Measurements from ENCODE around the gene ARHGEF7.

Gene ARHGEF7

DNA sequence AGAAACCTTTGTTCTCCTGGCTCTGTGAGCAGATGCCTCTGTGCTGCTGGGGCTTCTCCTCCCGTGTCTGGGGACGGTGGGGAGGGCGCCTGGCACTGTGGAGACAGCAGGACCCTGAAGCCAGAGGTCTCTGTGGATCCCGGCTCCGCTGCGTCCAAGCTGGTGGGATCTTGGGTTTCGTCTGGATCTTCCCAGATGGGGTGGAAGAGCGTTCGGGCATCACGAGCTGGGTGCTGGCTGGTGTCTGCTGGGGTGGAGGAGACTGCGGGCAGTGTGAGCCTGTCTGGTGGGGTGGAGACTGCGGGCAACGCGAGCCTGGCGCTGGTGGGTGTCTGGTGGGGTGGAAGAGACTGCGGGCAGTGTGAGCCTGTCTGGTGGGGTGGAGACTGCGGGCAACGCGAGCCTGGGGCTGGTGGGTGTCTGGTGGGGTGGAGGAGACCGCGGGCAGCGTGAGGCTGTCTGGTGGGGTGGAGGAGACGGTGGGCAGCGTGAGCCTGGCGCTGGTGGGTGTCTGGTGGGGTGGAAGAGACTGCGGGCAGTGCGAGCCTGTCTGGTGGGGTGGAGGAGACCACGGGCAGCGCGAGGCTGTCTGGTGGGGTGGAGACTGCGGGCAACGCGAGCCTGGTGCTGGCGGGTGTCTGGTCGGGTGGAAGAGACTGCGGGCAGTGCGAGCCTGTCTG is 211.0 kb downstream of the ARHGEF7 start:
- DNase-seq (ENCODE audit: low read depth) = no peak

DNA sequence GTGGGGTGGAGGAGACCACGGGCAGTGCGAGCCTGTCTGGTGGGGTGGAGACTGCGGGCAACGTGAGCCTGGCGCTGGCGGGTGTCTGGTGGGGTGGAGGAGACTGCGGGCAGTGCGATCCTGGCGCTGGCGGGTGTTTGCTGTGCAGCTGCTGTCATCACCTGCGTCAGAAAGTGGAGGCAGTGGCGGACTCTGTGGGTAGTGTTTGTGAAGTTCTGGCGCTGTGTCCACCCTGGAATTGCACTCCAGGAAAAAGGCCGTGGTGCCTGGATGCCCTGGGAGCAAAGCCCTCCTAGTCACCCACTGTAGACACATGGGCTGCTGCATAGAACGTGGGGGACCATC is 211.5 kb downstream of the ARHGEF7 start:
- DNase-seq (ENCODE audit: low read depth) = no peak

DNA sequence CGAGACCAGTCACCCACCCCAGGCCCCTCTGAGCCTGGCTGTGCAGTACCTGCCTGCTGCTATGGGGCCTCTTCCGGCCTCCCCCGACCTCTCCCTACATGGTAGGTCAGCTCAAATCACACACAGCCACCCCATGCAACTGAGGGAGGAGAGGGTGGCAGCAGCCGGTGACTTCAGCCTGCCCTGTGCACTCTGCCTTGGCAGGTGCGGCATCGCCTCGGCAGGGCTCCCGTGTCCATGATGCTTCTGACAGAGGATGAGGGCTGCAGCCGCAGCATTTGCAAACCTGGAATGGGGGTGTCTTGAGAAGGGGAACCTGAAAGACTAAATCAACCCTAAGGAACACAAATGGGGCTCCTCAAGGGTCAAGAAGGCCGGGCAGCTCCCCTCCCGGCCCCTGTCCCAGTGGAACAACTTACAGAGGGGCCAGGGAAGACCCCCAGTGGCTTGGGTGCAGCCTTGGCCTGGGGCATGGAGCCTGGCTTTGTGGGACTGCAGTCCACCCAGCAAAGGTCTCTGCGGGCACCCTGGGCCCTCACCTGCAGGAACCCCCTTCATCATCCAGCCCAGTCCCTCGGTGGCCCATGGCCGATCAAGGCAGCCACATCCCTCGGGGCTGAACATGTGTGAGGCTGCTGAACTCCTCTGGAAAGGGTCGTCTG is 212.0 kb downstream of the ARHGEF7 start:
- DNase-seq (ENCODE audit: low read depth) = no peak

DNA sequence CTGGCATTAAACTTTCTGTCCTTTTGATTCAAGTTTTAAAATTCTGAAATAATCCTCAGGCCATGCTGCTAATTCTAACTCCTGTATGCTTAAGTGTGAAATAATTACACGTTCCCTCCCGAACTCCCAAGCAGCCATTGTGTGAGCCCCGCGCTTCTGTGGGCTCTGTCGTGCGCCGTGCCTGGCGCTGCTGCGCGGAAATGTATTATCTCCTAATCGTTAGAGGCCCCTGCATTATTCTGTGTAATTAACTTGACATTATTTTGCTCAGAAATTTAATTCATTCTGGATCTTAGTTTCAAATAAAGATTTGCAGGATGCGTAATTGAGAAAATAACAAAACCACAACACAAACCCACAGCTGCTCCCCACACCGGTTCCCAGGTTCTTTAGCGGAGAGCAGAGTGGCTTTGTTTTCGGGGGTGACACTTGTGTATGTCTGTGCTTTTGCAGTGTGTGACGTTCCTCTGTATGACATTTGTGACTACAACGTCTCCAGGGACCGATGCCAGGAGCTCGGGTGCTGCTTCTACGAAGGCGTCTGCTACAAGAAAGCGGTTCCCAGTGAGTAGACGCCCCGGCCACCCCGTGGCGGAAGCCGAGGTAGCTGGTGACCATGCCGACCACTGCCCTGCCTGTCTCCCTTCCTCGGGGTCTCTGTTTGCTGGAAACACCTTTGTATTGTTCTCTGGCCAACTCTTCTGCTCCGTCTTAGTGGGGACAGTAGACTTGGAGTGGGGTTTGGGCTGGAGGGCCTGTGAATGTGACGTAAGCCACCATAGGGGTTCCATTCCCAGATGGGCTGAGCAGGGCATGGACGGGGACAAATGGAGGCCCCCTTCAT is 212.8 kb downstream of the ARHGEF7 start:
- DNase-seq (ENCODE audit: low read depth) = no peak

DNA sequence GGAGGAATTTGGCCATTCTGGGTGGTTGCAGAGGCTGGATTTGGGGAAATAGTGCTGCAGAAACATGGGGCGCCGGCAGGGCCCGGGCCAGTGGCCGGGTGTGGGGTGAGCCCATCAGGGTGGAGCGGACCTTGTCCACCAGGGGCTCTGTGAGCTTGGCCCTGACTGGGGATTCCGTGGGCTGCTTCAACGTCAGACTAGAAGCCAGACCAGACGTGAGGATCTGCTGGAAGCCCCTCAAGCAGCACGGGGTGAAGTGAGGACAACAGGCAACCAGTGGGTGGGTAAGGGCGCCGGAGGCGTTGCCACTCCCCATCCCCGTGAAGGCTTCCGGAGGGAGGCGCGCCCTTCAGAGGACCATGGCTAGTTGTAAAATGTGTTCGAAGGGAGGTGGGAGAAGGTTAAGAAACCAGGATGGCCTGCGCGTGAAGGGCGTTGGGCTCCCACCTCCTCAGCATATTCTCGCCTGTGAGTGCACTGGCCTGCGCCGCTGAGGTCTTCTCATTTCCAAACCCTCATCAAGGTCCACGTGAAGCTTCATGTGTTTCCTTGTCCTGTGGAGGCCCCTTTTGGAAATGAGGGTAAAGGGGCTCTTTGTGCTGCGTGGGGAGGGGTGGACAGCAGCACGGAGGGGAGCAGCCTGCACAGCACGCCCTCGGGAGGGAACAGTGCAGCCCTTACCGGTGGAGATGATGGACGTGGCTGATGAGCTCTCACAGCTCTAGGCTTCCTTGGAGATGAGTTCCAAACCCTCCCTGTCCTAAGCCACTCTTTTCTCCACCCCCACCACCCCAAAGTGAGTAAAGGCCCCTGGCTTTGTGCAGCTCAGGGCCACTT is 213.7 kb downstream of the ARHGEF7 start:
- no peak for DNase-seq (ENCODE audit: low read depth)

DNA sequence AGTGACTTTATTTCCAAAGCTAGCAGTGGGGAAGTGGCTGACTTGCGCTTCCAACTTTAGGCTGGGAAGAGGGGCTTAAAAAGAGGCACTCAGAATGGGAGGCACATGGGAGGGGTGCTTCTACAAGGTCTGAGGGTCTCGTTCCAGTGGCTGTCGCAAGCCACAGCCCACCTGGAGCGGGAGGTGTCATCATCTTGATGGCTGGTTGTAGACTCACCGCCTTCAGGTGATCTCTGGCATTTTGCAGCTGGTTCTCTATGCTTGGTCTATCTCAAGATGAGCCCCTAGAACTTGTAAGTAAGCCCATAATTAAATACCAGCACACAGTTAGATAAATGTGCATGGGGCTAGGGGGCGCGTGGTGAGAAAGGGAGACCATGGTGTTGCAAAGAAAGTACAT is 214.5 kb downstream of the ARHGEF7 start:
- no peak for DNase-seq (ENCODE audit: low read depth)

DNA sequence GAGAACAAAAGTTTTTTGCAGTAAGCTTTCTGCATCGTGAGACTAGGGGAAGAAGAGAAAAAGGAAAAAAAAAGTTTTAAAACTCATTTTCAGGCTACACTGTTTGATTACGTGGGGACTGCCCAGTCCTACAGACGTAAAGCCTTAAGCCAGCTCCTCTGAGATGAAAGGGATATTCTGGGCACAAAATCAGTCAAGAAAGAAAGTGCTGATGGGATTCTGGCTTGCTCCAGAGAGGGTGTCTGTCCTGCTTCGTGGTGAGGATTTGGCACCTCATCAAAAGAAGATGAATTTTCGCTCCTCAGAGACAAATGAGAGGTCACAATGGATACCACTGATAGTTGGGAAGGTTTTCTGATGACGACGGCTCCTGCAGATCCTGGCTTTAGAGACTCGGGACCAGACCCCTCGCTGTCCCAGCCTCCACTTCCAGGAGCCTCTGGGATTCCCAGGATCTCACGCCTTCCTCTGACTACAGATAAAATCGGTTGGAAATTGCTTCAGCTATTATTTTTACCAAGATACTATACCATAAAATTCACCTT is 215.0 kb downstream of the ARHGEF7 start:
- DNase-seq (ENCODE audit: low read depth) = no peak

DNA sequence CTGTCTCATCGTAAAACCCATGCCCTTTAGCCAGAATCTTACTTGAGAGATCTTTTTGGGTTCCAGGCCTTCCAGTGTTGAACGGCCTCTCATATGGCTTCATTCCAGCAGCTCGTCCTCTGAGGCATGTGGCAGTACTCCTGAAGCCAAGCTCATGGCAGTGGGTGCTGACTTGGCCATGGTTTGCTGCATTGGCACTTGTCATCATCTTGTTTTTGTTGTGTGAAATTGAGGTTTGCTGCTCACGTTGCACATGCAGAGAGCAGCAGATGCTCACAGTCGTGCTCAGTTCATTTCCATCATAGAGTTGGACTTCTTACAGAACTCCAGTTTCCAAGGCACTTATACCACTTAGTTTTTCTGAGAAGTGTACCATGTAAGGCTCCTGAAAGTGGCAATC is 220.2 kb downstream of the ARHGEF7 start:
- DNase-seq (ENCODE audit: low read depth) = no peak

DNA sequence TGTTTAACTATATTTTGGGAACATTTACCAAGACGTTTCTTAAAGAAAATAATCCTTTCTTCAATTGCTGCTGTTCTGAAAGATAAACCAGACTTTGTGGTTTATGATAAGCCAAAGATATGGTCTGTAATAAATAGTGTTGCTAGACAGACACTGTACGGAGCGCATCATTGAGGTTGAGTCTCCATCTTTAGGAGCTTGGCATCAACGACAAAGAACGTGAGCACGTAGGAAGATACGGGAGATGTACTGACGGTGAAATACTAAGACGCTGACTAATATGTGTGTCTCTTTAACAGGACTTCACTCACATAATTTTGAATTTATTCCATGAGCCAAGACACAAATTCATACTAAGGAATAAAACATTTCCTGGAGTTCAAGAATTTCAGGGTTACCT is 221.6 kb downstream of the ARHGEF7 start:
- DNase-seq (ENCODE audit: low read depth) = no peak

DNA sequence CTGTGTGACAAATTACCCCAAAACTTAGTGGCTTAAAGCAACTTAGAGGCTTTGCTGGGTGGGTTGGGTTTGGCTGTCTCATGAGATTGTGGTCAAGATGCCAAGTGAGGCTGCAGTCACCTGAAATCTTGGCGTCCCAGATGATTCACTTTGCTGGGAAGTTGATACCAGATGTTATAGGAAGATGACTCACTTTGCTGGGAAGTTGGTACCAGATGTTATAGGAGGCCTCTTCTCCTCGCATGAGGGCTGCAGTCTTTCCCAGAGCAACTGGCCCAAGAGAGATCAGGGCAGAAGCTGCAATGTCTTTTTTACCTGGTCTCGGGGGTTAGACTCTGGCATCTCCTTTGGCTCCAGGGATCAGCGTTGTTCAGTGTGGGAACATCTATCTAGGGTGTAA is 222.1 kb downstream of the ARHGEF7 start:
- DNase-seq (ENCODE audit: low read depth) = no peak

DNA sequence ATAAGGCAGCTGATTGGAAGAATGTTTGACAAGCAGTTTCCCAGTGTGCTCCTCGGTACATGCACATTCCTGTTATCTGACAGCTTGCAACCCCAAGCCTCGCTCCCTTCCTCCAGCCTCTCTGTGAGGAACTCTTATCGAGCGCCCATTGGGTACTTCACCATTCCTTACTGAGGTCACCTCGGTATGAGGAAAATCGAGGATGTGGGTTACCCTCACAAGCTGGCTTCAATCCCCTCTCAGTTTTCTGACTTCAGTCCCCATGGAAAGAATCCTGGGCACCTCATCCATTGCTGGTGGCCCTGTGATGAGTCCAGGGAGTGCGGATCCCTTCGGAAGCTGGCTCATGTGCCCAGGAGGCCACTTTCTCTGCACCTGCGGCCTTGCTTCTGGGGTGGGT is 222.6 kb downstream of the ARHGEF7 start:
- no peak for DNase-seq (ENCODE audit: low read depth)

DNA sequence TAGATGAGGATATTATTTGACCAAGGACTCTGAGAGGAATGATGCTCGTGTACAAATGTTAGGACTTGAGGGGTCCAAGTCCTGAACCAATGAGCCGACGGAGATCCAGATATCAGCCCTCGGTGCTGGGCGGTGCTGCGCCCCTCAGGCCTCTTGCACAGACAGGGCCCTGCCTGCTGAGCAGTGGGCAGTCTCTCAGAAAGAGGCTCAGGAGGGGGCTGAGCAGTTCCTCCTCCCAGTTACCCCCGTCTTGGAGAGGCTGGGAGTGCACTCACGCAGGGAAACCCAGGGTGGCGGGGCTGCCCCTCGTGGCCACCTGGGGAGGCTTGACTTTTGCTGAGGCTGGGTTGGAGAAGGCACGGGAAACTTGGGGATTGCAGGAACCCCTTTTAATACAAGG is 223.7 kb downstream of the ARHGEF7 start:
- DNase-seq (ENCODE audit: low read depth) = no peak

DNA sequence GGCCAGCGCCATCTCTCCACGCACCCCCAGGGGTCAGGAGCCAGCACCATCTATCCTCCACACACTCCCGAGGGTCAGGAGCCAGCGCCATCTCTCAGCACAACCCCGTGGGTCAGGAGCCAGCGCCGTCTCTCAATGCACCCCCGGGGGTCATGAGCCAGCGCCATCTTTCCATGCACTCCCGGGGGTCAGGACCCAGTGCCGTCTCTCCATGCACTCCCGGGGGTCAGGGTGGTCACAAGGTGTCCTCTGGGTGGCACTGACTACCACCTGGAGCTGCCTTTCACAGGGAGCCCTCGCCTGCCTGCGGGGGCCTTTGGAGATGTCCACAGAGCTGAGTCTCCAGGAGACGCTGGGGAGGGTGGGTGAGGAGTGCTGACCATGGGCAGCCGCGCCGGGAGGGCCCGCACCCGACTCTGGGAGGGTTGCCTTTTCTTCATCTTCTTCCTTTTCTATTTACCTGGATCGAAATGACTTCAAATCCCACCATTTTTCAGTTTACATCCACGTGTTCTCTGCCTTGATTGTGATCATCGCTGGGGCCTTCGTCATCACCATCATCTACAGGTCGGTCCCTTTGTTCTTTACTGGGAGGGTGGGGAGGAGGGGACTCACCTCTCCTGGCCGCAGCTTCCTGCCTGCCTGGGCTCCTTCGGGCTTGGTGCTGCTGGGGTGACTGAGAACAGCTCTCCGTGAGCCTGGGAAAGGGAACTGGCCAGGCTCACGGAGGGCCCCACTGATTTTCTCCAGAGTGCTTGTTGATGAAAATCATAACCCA is 224.4 kb downstream of the ARHGEF7 start:
- DNase-seq (ENCODE audit: low read depth) = no peak

DNA sequence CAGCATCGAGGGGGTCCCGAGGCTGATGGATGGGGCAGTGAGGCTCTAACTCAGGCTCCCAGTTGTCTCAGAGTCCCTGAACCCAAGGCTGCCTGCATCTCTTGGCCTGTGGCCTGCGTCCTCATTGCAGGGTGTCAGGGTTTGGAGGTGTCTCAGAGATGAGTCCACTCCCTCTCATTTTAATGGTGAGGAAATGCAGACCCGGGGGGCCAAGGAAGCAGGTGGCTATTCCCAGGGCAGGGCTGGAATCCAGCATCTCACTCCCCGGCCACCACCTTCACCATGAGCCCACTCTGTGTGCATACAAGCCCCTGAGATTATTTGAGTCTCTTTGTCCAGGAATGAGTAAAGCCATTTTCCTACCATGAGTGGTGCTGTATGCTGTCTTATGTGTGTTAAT is 226.8 kb downstream of the ARHGEF7 start:
- DNase-seq (ENCODE audit: low read depth) = no peak

DNA sequence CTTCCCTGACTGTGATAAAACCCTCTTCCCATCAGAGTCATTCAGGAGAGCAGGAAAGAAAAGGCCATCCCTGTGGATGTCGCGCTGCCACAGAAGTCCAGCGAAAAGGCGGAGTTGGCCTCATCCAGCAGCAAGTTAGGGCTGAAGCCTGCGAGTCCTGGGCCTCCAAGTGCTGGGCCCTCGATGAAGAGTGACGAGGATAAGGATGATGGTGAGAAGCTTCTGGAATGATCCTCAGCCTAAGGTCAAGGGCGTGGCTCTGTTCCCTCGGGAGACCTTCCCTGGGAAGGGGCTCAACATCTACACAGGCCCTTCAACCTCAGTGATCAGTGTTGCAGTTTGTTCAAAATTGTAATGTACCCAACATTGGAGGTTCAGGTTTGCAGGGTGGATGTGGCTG is 227.6 kb downstream of the ARHGEF7 start:
- no peak for DNase-seq (ENCODE audit: low read depth)

DNA sequence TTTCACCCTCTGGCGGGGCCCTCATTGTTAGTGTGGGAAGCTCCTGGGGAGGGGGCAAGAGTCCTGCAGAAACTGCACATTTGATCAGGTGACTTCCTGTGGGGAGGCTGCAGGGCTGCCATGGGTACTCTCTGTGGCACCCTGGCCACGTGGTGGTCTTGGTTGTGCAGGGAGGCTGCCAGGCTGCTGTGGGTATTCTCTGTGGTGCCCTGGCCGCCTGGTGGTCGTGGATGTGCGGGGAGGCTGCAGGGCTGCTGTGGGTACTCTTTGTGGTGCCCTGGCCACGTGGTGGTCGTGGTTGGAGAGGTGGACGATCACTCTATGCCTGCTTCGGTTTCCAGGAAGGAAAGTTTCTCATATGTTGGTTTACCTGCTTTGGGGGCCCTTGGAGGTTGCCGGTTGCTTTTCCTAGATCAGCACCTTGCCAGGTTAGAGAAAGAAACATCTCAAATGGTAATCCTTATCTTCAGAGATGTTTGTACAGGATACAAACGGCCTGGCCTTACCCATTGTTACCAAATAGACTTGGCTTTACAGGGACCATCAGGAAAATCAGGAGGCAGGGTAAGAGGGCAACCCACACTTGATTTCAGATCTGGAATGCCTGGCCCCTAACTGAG is 228.2 kb downstream of the ARHGEF7 start:
- DNase-seq (ENCODE audit: low read depth) = no peak

DNA sequence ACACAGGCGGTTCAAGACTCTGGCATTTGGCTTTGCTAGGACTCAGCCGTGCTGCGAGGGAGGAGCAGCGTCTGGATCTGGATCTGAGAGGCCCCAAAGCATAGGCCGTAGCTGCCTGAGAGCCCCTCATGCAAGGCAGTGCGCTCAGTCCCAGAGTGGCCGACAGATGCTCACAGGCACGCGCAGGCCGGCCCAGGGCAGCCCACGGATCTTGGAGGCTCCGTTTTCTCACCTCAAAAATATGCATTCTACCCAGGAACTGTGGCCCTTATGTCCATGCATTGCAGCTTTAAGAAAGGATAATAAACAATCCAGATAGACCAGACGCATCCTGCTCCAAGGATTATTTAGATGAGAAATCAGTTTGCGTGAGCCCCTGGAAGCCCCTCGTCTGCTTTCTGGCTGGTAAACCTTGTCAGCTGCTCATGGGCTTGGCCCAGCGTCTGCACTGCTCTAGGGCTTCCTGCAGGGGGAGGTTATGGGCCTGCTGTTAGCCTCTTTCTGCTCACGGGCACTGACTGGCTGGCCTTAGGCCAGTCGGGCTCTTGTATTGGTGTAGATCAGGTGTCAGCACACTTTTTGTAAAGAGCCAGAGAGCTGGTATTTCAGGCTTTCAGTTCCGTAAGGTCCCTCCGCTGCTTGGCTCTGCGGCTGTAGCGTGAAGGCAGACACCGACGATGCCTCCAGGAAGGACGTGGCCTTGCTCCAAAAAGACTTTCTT is 229.5 kb downstream of the ARHGEF7 start:
- DNase-seq (ENCODE audit: low read depth) = no peak

DNA sequence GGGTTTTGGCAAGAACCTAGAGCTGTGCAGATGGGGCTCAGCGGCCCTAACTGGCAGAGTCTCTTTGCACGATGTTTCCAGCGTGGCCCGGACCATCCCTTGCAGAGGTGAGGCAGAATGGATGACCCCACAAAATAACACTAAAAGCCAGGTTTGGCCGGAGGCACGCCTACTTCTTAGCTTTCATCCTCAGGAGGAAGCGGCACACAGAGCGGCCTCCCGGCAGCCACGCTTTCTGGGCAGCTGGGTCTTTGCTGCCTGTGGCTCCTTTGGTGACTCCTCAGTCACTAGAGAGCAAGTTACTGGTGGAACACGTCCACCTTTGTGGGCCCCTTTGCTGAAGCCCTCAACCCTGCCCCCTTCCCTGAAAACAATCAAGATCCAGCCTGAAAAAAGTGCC is 230.6 kb downstream of the ARHGEF7 start:
- no peak for DNase-seq (ENCODE audit: low read depth)

DNA sequence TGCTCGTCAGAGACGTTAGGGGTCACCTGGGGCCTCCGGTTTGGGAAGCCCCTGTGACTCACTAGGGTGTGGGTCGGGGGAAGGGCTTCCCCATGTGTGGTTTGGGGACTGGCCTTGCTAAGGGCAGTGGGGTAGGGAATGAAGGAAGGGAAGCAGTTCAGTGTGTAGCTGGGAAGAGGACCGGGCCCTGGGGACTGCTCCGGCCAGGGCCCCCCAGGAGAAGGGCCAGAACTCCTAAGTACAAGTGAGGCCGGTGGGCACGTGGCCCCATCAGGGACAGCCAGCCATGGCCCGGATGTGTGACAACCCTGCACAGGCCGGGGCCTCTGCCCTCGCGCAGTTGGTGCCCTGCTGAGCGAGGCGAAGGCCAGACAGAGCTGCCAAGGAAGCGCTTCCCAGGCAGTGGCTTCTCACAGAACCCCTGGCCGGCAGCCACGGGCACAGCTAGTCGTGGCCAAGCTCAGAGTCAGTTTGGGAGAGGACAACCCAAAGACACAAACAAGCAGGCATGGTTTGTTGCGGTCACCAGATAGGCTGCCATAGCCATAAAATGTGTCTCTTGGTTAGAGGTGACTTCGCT is 231.1 kb downstream of the ARHGEF7 start:
- no peak for DNase-seq (ENCODE audit: low read depth)

DNA sequence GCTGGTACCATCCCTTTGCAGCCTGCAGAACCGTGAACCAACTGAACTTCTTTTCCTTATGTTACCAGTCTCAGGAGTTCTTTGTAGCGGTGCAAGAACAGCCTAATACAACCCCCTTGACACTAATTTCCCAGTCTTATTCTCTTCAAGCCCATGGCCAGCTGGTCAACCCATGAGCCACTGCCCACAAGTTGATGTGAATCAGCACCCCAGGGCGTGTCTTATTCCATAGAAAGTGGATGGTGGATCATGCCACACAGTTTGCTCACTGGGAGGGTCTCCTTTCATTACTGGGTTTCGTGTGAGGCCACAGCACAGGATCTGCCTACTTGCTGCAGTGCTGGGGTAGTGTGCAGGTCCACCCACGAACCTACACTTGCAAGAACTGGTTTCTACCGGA is 232.3 kb downstream of the ARHGEF7 start:
- no peak for DNase-seq (ENCODE audit: low read depth)
